HL-60/S4 treated with phorbol 12-myristate 13-acetate at 8.2 ng/mL for 4 days and 3 days (cell line): ENCODE measurements around the gene SUMF1.

Source experiments
- in situ Hi-C: fragments of 300-500 bp; cut with MboI; formaldehyde crosslinking; loops from 2 replicates; pipeline ENCODE4 v1.15.0; 2022; ENCODE audit warnings: low sequenced_read_pairs

Gene SUMF1

GRCh38 chr3:4418156-4418555 lies 48.9 kb downstream of the SUMF1 start:
- in situ Hi-C loops, result no loop called here

GRCh38 chr3:4417449-4417848 lies 49.6 kb downstream of the SUMF1 start:
- in situ Hi-C loops, result no loop called here

GRCh38 chr3:4416961-4417360 lies 50.1 kb downstream of the SUMF1 start:
- in situ Hi-C loops, result no loop called here

- in situ Hi-C loops, result no loop called here
Measured at GRCh38 chr3:4416427-4416945, 50.6 kb downstream of the SUMF1 start.

GRCh38 chr3:4413467-4413866 lies 53.6 kb downstream of the SUMF1 start:
- in situ Hi-C loops, result no loop called here

- in situ Hi-C loops, result no loop called here
Measured at GRCh38 chr3:4411833-4412232, 55.2 kb downstream of the SUMF1 start.

- in situ Hi-C loops, result no loop called here
Measured at GRCh38 chr3:4411236-4411635, 55.8 kb downstream of the SUMF1 start.

GRCh38 chr3:4410606-4411005 lies 56.5 kb downstream of the SUMF1 start:
- in situ Hi-C loops, result no loop called here

- in situ Hi-C loops, result no loop called here
Measured at GRCh38 chr3:4409971-4410573, 57.0 kb downstream of the SUMF1 start.

GRCh38 chr3:4409415-4409814 lies 57.7 kb downstream of the SUMF1 start:
- in situ Hi-C loops, result no loop called here

GRCh38 chr3:4408958-4409357 lies 58.1 kb downstream of the SUMF1 start:
- in situ Hi-C loops, result no loop called here

GRCh38 chr3:4407941-4408340 lies 59.1 kb downstream of the SUMF1 start:
- in situ Hi-C loops, result no loop called here

- in situ Hi-C loops, result no loop called here
Measured at GRCh38 chr3:4406746-4407568, 60.1 kb downstream of the SUMF1 start.

- in situ Hi-C loops, result no loop called here
Measured at GRCh38 chr3:4404881-4405280, 62.2 kb downstream of the SUMF1 start.

- in situ Hi-C loops, result no loop called here
Measured at GRCh38 chr3:4401441-4401840, 65.6 kb downstream of the SUMF1 start.

- in situ Hi-C loops, result no loop called here
Measured at GRCh38 chr3:4399476-4399875, 67.6 kb downstream of the SUMF1 start.

GRCh38 chr3:4398941-4399245 lies 68.2 kb downstream of the SUMF1 start:
- in situ Hi-C loops, result no loop called here

- in situ Hi-C loops, result no loop called here
Measured at GRCh38 chr3:4398120-4398940, 68.7 kb downstream of the SUMF1 start.

GRCh38 chr3:4397466-4397865 lies 69.6 kb downstream of the SUMF1 start:
- in situ Hi-C loops, result no loop called here

- in situ Hi-C loops, result no loop called here
Measured at GRCh38 chr3:4396542-4396941, 70.5 kb downstream of the SUMF1 start.

- in situ Hi-C loops, result no loop called here
Measured at GRCh38 chr3:4396006-4396405, 71.1 kb downstream of the SUMF1 start.

- in situ Hi-C loops, result no loop called here
Measured at GRCh38 chr3:4395448-4395847, 71.6 kb downstream of the SUMF1 start.
